Large intestine (tissue), 3 donors: Measurements from ENCODE around the gene PPP1R11. TPM values are rescaled to one million over a fixed set of nuclear protein-coding genes. Genes with fewer than 3 reads are reported as not detected.

Experiments used
- DNase-seq, 2 donors: peaks; one replicate each; pipeline versions ENCODE4 v3.0.0 to v3.0.0-alpha.2; 2013
- H3K27ac ChIP-seq: one replicate; pipeline ENCODE4 v1.5.1; 2013; ENCODE audit warnings: low read length
- H3K27me3 ChIP-seq: 2 replicates; pipeline ENCODE4 v1.6.1; 2013; ENCODE audit warnings: low read length; ENCODE audit not compliant: control insufficient read depth, insufficient read depth
- H3K36me3 ChIP-seq: 2 replicates; pipeline ENCODE4 v1.6.1; 2013; ENCODE audit warnings: low read length; ENCODE audit not compliant: control insufficient read depth, insufficient read depth
- H3K4me1 ChIP-seq: one replicate; pipeline ENCODE4 v1.6.1; 2013; ENCODE audit warnings: low read length; ENCODE audit not compliant: control insufficient read depth, insufficient read depth
- H3K4me3 ChIP-seq: one replicate; pipeline ENCODE4 v1.5.1; 2013; ENCODE audit warnings: low read length
- H3K9me3 ChIP-seq: one replicate; pipeline ENCODE4 v1.6.1; 2013; ENCODE audit warnings: mild to moderate bottlenecking, low read depth, low read length, moderate library complexity; ENCODE audit not compliant: control insufficient read depth
- WGBS: methylation state at CpG from one replicate; pipeline ENCODE4 v1.1.5; 2013; ENCODE audit warnings: low lambda C conversion rate; ENCODE audit not compliant: insufficient coverage; 5-methylcytosine and 5-hydroxymethylcytosine counted together
- polyA plus RNA-seq: library from polyadenylated mRNA; unstranded; fragments of 120-200 nt; gene quantifications from one replicate; pipeline ENCODE4 v1.2.1, GENCODE V29; 2013

Gene PPP1R11
- polyA plus RNA-seq, 1 donor = 65.3 TPM

DNA sequence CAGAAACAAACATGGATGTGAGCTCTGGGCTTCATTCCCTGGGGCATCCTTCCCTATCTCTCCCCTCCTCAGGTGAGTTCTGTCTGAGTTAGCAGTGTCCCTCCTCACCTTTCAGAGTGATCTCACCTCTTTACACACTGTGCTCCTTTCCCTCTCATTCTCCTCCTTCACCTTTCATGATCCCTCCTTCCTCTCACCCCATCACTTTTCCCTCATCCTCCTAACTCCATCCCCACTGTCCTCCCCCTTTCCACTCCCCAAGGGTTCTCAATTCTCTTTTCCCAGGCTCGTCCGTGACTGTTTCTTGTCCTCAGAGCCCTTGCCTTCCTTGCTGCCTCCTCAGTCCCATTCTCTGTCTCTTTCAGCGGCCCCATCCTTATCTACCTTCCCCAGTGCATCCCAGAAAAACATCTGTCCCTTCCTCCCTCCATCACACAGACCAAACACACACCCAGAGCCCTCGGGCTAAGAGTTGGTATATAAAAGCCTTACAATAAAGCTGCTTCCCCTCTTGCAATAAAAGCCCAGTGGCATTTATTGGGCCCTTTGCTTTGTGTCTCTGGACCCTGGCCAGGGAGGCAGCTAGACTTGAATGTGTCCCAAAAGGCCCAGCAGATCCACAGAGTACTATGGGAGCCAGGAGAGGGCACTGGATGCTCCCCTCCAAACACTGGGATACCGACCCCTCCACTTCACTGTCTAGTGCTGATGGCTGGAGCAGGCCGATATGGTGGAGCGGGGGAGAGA is 6.7 kb downstream of the PPP1R11 start:
- Histone ChIP-seq H3K27me3 (peaks cover 72% of the 10 kb centered on the region), H3K4me3 (no peak overlapping the region), H3K36me3 (peaks cover 12% of the 10 kb centered on the region), H3K9me3 (peaks cover 8% of the 10 kb centered on the region), H3K4me1 (peaks cover 28% of the 10 kb centered on the region), H3K27ac (no peak overlapping the region)
- DNase-seq = no peak
- 42% methylated on average over 3 of the region's 7 CpGs for WGBS

DNA sequence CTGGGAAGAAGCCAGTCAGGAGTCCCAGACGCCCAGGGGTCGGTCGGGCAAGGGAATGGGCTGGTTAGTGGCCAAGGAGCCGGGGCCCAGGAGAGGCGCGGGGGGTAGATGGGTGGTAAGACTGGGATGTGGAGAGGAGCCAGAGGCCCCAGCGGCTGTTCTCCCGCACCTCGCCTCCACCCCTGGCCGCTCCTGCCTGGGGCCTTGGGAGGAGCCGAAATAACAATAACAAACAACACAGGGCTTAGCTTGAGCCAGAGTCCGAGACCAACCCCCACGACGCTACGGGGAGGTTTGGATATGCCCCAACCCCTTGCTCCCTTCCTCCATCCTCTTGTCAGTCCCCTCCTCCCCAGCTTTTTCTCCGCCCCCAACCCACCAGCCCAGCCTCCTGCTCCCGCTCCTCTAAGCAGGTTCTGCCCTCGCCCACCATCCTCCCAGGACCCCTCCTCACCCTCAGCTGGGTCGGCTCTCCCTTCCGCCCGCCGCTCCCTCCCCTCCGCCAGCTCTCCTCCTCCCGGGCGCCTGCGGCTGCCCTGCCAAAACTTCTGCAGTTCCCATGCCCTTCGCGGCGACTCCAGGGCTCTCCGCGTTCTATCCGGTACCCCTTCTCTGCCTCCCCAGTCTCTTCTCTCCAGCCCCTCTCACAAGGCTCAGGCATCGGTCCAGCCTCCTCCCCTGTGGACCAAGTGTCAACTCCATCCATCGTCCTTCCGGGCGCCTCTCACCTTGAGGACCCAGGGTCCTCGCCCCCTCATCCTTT is 7.5 kb downstream of the PPP1R11 start:
- Histone ChIP-seq H3K9me3 (peaks cover 8% of the 10 kb centered on the region), H3K4me3 (peak overlapping the region; percentile 34), H3K27ac (no peak overlapping the region), H3K4me1 (peaks cover 28% of the 10 kb centered on the region), H3K27me3 (peaks cover 80% of the 10 kb centered on the region), H3K36me3 (peaks cover 7% of the 10 kb centered on the region)
- 0% methylated on average over 4 of the region's 37 CpGs for WGBS
- no peak for DNase-seq

DNA sequence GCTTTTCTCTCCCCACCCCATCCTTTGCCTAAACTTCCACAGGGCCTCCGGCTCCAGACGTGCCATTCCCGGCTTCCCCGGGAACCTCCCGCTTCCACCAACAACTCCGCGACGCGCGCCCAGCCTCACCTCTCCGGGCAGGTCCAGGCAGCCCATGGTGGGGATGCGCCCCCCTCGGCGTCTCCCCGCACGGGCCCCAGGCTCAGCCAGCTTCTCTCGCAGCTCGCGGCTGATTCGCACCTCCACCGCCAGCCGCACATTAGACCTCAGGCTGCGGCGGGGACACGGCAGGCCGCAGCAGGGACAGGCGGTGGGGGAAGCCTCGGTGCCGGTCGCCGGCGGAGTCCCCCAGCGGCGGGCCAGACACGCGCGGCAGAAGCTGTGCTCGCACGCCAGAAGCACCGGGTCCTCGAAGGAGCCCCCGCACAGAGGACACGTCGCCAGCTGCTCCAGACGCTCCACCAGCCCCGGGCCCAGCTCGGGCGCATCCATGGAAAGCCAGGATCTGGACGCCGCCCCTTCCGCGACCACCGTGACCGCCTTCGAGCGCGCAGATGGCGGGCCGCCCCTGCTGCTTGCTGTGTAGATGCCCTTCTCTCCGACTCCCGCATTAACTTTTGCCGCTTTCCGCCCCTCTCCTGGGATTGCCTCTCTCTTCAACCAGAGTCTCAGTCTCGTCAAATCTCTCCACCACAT is 8.2 kb downstream of the PPP1R11 start, which contains the start of gene RNF39:
RNF39 (minus strand) TSS at position 676 of the 696 bp plus-strand sequence; CDS start at position 492, 184 bp downstream.
- Histone ChIP-seq H3K4me1 (peaks cover 28% of the 10 kb centered on the region), H3K27ac (peak within 1 kb of the TSS; percentile 62), H3K4me3 (peak within 1 kb of the TSS; percentile 34), H3K9me3 (peaks cover 8% of the 10 kb centered on the region), H3K27me3 (peaks cover 81% of the 10 kb centered on the region), H3K36me3 (no peaks in the 10 kb centered on the region)
- no CpG with 5 or more reads among the region's 64 CpGs for WGBS
- peak in 1 of 2 donors; percentile 40 for DNase-seq

DNA sequence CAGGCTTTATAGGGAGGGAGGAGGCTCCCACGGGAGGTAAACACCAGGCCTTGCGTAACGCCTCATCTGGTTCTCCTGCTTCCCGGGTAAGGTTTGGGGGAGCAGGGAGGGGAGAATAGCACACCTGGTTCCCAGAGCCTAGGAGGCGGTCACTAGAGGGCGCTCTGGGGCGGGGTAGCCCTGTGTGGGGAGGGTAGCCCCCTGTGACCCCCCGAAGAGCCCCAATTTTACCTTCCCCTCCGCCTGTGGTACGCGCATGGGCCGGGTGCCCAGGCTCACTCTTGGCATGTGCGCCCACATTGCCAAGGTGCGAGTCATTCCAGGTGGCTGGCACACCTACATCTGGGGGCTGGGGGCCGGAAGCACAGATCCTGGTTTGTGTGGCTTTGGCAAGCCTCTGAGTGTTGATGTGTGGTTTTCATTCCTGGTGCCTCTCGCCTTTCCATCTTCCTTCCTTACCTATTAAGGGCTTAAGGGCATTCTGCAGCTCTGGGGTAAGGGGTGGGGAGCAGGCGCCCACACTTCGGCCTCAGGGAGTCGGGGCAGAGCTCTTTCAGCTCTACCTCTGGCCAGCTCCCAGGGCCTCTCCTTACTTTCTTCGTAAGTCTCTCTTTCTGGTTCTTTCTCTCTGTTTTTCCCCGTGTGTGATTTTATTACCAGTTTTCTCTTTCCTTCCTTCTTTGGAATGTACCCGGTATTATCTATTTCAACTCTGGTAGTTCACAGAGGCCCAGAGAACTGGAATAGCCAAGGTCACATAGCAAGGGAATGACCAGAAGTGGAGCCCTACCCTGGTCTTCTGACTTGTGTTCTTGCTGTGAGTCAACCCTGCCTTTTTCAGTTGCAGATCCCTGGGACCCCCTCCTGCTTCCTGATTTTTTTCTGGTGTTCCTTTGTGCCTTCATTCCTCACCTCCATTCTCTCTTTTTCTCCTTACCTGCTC is 9.1 kb downstream of the PPP1R11 start:
- Histone ChIP-seq H3K27me3 (peaks cover 76% of the 10 kb centered on the region), H3K4me1 (peaks cover 28% of the 10 kb centered on the region), H3K36me3 (no peaks in the 10 kb centered on the region), H3K4me3 (peak overlapping the region; percentile 34), H3K27ac (peak overlapping the region; percentile 62), H3K9me3 (peaks cover 8% of the 10 kb centered on the region)
- WGBS = 41% methylated on average over 2 of the region's 22 CpGs
- DNase-seq = peak in 1 of 2 donors; percentile 68

DNA sequence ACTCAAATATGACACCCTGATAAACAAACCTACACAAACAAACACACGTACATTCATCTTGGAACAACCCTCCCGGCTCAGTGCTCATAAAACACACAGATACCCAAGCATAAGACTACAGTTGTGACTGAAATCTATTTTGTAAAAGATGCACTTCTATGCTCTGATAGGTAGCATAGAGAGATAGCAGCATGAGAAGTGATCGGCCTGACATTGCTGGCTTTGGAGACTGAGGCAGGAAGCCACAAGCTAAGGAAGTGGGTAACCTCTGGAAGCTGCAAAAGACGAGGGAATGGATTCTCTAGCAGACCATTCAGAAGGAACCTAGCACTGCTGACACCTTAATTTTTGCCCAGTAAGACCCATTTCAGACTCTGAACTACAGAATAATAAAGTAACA is 10.2 kb downstream of the PPP1R11 start:
- Histone ChIP-seq H3K4me3 (no peak overlapping the region), H3K36me3 (no peaks in the 10 kb centered on the region), H3K4me1 (peaks cover 22% of the 10 kb centered on the region), H3K27ac (no peak overlapping the region), H3K9me3 (peaks cover 8% of the 10 kb centered on the region), H3K27me3 (peaks cover 64% of the 10 kb centered on the region)
- no peak for DNase-seq
- WGBS = no CpG with 5 or more reads among the region's 4 CpGs

DNA sequence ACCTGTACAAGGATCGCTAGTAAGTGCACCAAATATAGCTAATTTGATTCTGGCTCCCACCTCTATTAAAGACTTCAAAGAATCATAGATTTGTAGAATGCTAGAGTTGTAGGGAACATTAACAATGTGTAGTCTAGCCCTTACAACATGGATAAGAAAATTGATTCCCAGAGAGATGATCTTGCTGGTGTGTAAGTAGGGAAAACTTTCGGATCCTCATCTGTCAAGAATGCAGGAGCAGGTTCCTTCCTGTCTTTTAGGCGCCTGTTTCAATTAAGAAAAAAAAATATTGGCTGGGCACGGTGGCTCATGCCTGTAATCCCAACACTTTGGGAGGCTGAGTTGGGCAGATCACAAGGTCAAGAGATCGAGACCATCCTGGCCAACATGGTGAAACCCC is 20.9 kb downstream of the PPP1R11 start:
- WGBS = 86% methylated on average over 2 of the region's 5 CpGs
- no peaks in the 10 kb centered on the region for H3K9me3 ChIP-seq
- DNase-seq = no peak
- no peaks in the 10 kb centered on the region for H3K36me3 ChIP-seq
- H3K27me3 ChIP-seq = no peaks in the 10 kb centered on the region
- no peak overlapping the region for H3K27ac ChIP-seq
- H3K4me3 ChIP-seq = no peak overlapping the region
- H3K4me1 ChIP-seq = peaks cover 21% of the 10 kb centered on the region

DNA sequence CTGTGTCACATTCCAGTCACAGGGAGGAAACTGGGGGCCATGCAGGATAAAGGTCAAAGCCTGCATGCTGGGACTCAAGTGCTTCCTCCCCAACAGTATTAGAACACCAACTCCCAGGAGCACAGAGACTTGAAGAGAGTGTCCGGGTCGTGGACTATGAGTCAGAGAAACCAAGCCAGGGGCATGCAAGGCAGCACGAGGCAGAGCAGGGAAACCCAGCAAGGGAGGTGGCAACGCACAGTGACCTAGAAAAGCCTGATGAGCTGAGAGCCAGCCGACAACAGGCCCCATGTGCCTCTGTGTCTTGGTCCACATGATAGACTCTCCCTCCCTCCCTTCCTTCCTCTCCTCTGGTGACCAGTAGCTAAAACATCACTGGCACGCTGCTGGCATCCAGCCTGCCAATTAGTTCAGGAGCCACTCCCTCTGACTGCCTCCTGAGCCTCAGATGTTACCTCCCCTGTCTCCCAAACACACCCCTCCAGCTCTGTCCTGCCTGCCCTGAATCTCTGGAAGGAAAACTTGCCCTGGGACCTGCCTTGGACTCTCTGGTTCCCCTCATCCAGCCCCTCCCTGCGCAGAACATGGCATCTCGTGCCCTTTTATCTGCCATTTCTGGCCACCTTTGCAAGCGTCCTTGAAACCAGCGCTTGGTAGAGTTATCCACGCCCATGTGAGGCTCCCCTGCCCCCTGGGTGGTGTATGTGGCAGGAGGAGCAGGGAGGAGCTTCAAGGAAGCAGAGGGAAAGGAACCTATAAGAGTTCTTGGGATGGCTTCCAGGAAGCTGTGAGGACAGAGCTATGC is 24.8 kb downstream of the PPP1R11 start:
- H3K36me3 ChIP-seq = no peaks in the 10 kb centered on the region
- H3K27me3 ChIP-seq = no peaks in the 10 kb centered on the region
- H3K4me1 ChIP-seq = peaks cover 48% of the 10 kb centered on the region
- H3K27ac ChIP-seq = peak overlapping the region; percentile 91
- peak; percentile 88 to 94 for DNase-seq
- no peaks in the 10 kb centered on the region for H3K9me3 ChIP-seq
- no CpG with 5 or more reads among the region's 11 CpGs for WGBS
- H3K4me3 ChIP-seq = no peak overlapping the region

DNA sequence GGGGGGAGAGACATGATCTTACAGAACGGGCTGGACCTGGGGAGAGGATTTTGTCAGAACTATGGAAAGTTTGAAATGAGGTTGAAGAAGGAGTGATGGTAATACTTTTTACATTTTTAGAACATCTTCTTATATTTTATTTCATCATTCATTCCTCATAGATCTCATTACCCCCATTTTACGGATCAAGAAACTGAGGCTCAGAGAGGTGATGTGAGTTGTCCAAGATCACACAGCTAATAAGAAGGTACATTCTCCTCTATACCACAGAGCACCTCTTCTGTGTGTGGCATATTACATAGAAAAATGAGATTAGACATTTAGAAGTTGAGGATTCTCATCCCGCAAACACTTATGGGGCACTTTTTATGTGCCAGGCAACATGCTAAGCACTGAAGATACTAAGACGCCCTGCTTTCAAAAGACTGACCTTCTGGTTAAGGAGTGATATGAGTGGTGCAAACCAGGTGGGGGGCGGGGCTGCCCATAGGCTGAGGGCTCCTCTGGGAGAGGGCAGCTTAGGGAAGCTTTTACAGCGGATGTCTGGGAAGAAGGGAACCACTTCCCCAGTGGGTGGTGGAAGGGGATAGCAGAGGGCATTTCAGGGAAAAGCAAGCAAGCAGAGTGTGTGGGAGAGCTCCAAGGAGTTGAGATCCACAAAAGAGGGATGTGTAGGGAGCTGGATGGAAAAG is 26.0 kb downstream of the PPP1R11 start:
- Histone ChIP-seq H3K36me3 (no peaks in the 10 kb centered on the region), H3K9me3 (no peaks in the 10 kb centered on the region), H3K4me1 (peaks cover 59% of the 10 kb centered on the region), H3K4me3 (no peak overlapping the region), H3K27me3 (no peaks in the 10 kb centered on the region), H3K27ac (no peak overlapping the region)
- DNase-seq = peak in 1 of 2 donors; percentile 36
- WGBS = 100% methylated on average over 1 of the region's 6 CpGs
